Endodermal cell (in vitro differentiated cells): ENCODE measurements around the gene GNB1L. TPM values are rescaled to one million over a fixed set of nuclear protein-coding genes. Genes with fewer than 3 reads are reported as not detected.
A peak's percentile ranks its signal among the peaks of the same experiment; 100 is the strongest.

Experiments used
- DNase-seq: peaks from one replicate; pipeline ENCODE4 v3.0.0-alpha.2; 2017
- H3K27ac ChIP-seq: 2 replicates; pipeline ENCODE4 v1.5.1; 2013; ENCODE audit warnings: mild to moderate bottlenecking, low read depth, low read length, moderate library complexity
- H3K27me3 ChIP-seq: 2 replicates; pipeline ENCODE4 v1.6.1; 2013; ENCODE audit warnings: mild to moderate bottlenecking, low read length, moderate library complexity; ENCODE audit not compliant: insufficient read depth, control insufficient read depth, poor library complexity, severe bottlenecking
- H3K36me3 ChIP-seq: 2 replicates; pipeline ENCODE4 v1.7.0; 2013; ENCODE audit warnings: mild to moderate bottlenecking, low read length, moderate library complexity; ENCODE audit not compliant: control insufficient read depth, insufficient read depth
- H3K4me1 ChIP-seq: one replicate; pipeline ENCODE4 v1.7.0; 2013; ENCODE audit warnings: low read length; ENCODE audit not compliant: control insufficient read depth, insufficient read depth
- H3K4me3 ChIP-seq: 2 replicates; pipeline ENCODE4 v1.5.1; 2013; ENCODE audit warnings: mild to moderate bottlenecking, low read length, moderate library complexity
- H3K9ac ChIP-seq: 2 replicates; pipeline ENCODE4 v1.6.1; 2013; ENCODE audit warnings: mild to moderate bottlenecking, low read length, moderate library complexity; ENCODE audit not compliant: poor library complexity, severe bottlenecking; ENCODE audit errors: extremely low read depth
- H3K9me3 ChIP-seq: 2 replicates; pipeline ENCODE4 v1.6.1; 2013; ENCODE audit warnings: mild to moderate bottlenecking, low read length, moderate library complexity; ENCODE audit not compliant: control insufficient read depth
- H3K27ac Mint-ChIP-seq: 2 replicates; pipeline ENCODE4 v1.8.0; 2020; ENCODE audit warnings: mixed read lengths
- H3K27me3 Mint-ChIP-seq: 2 replicates; pipeline ENCODE4 v1.8.0; 2021; ENCODE audit warnings: mild to moderate bottlenecking, mixed read lengths; ENCODE audit not compliant: insufficient read depth
- H3K36me3 Mint-ChIP-seq: 2 replicates; pipeline ENCODE4 v1.8.0; 2020; ENCODE audit warnings: low read depth, mixed read lengths
- H3K4me1 Mint-ChIP-seq: 2 replicates; pipeline ENCODE4 v1.8.0; 2020; ENCODE audit warnings: mixed read lengths
- H3K4me3 Mint-ChIP-seq: 2 replicates; pipeline ENCODE4 v1.8.0; 2020; ENCODE audit warnings: mild to moderate bottlenecking, moderate library complexity, mixed read lengths
- H3K9me3 Mint-ChIP-seq: 2 replicates; pipeline ENCODE4 v1.8.0; 2020; ENCODE audit warnings: mild to moderate bottlenecking, mixed read lengths
- WGBS, 2 experiments: methylation state at CpG; one replicate each; pipeline versions ENCODE4 v1.1.5 to v1.1.7; 2013; ENCODE audit warnings: missing lambda C conversion rate in 2 of 2, mixed read lengths in 1 of 2; ENCODE audit not compliant: insufficient coverage in 1 of 2, insufficient read length in 1 of 2; 5-methylcytosine and 5-hydroxymethylcytosine counted together
- total RNA-seq, 2 donors: library from RNA; stranded (reverse); fragmentation: NEBNext Ultra II Directional in 1 of 2; extraction: Animal tissue kit (Norgen Biotek cat#: 25700) in 1 of 2; gene quantifications; 2 replicates in 1 of 2; 3 replicates in 1 of 2; pipeline ENCODE4 v1.2.1, GENCODE V29; 2021
- TF ChIP-seq, protein P1 (sequence below): fragments of 200-600 bp; sonication (generic); conservative IDR thresholded peaks from 2 replicates; pipeline ENCODE4 v1.5.0; 2021; ENCODE audit warnings: antibody characterized with exemption, mild to moderate bottlenecking

GNB1L gene
- total RNA-seq, 2 donors from 2014 or later = 9.5 to 12.2 TPM

DNA sequence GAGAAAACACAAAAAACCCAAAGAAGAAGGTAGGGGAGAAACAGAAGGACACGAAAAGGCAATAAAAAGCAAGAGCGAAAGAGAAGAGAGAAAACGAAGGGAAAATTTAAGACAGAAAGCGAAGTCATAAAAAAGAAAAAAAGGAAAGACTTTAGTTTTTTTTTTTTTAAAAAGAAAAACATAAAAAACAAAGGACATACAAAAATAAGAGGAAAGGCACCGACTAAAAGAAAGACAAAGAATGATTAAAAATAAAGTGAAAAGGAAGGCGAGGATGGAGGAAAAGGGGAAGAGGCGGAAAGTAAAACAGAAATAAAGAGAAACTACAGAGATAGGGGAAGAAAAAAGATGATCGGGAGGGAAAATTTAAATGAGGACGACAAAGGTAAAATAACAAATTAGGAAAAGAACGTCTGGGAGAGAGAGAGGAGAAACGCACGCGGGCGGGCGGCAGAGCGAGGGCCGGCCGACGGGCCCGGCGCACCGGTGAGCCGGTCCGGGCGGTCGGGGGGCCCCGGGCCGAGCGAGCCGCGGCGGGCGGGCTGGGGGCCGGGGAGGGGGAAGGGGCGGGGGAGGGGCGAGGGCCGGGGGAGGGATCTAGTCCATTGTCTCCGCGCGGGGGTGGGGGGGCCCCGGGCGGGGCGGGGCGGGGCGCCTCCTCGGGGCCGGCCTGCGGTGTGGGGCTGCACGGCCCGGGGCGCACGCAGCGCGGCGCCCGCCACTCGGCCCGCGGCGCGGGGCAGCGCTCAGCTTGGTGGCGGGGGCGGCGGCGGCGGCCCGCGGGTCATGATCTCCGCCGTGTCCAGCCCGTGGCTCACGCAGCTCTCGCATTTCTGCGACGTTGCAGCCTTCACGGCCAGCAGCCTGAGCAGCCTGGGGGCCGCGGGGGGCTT lies 94.4 kb downstream of the GNB1L start, which contains the start of gene TBX1:
TSS of gene TBX1 (plus strand) at position 721 of the 893 bp plus-strand sequence. CDS start at position 787, 66 bp downstream.
- no peak for DNase-seq
- Histone ChIP-seq H3K36me3 (no peaks in the 10 kb centered on the region), H3K4me3 (no peak within 1 kb of the TSS), H3K9ac (no peak within 1 kb of the TSS), H3K4me1 (no peaks in the 10 kb centered on the region), H3K27me3 (peaks cover 95% of the 10 kb centered on the region), H3K27ac (no peak within 1 kb of the TSS), H3K9me3 (no peaks in the 10 kb centered on the region)
- H3K36me3 Mint-ChIP-seq = no peaks in the 10 kb centered on the region
- H3K4me1 Mint-ChIP-seq = peaks cover 15% of the 10 kb centered on the region
- H3K27me3 Mint-ChIP-seq = peaks cover 89% of the 10 kb centered on the region
- no peaks in the 10 kb centered on the region for H3K9me3 Mint-ChIP-seq
- no peak within 1 kb of the TSS for H3K27ac Mint-ChIP-seq
- TF ChIP-seq, protein P1, sequence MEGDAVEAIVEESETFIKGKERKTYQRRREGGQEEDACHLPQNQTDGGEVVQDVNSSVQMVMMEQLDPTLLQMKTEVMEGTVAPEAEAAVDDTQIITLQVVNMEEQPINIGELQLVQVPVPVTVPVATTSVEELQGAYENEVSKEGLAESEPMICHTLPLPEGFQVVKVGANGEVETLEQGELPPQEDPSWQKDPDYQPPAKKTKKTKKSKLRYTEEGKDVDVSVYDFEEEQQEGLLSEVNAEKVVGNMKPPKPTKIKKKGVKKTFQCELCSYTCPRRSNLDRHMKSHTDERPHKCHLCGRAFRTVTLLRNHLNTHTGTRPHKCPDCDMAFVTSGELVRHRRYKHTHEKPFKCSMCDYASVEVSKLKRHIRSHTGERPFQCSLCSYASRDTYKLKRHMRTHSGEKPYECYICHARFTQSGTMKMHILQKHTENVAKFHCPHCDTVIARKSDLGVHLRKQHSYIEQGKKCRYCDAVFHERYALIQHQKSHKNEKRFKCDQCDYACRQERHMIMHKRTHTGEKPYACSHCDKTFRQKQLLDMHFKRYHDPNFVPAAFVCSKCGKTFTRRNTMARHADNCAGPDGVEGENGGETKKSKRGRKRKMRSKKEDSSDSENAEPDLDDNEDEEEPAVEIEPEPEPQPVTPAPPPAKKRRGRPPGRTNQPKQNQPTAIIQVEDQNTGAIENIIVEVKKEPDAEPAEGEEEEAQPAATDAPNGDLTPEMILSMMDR = no peak
- peak within 1 kb of the TSS; percentile 51 for H3K4me3 Mint-ChIP-seq
- WGBS, 2 experiments = 2 to 3% methylated on average over 18 to 52 of the region's 79 CpGs

DNA sequence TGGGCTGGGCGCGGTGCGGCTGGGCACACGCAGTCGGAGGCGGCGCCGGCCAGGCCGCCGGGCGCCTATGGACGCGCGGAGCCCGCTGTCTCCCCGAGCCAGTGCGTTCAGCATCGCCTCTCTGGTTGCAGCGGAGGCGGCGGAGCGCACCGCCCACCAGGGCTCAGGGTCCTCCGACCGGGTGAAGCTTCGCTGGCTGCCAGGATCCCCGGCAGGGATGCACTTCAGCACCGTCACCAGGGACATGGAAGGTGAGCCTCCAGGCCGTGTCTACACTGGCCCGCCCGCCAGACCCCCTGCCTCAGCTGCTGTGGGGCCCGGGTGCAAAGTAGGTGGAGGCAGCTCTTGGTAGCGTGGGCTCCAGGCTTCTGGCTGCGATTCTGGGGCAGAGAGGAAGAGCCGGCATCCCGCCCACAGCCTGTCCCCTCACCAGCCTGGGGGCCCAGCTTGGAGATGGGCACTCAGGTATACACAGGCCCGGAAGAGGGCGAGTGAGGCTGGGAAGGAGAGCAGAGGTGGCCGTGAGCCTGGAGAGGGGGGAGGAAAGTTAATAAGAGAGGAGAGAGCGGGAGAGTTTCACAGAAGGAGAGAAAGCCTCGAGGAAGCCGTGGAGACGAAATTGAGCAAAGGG lies 95.1 kb downstream of the GNB1L start:
- H3K4me3 Mint-ChIP-seq = peak overlapping the region; percentile 51
- no peak overlapping the region for H3K4me3 ChIP-seq
- H3K36me3 Mint-ChIP-seq = no peaks in the 10 kb centered on the region
- TF ChIP-seq, protein P1 = no peak
- H3K9me3 ChIP-seq = no peaks in the 10 kb centered on the region
- peaks cover 95% of the 10 kb centered on the region for H3K27me3 ChIP-seq
- no peak overlapping the region for H3K27ac ChIP-seq
- H3K27me3 Mint-ChIP-seq = peaks cover 89% of the 10 kb centered on the region
- peaks cover 15% of the 10 kb centered on the region for H3K4me1 Mint-ChIP-seq
- DNase-seq = peak; percentile 73
- H3K27ac Mint-ChIP-seq = no peak overlapping the region
- H3K9ac ChIP-seq = no peak overlapping the region
- H3K4me1 ChIP-seq = no peaks in the 10 kb centered on the region
- WGBS, 2 experiments = 4 to 7% methylated on average over 20 to 43 of the region's 43 CpGs
- no peaks in the 10 kb centered on the region for H3K9me3 Mint-ChIP-seq
- H3K36me3 ChIP-seq = no peaks in the 10 kb centered on the region

DNA sequence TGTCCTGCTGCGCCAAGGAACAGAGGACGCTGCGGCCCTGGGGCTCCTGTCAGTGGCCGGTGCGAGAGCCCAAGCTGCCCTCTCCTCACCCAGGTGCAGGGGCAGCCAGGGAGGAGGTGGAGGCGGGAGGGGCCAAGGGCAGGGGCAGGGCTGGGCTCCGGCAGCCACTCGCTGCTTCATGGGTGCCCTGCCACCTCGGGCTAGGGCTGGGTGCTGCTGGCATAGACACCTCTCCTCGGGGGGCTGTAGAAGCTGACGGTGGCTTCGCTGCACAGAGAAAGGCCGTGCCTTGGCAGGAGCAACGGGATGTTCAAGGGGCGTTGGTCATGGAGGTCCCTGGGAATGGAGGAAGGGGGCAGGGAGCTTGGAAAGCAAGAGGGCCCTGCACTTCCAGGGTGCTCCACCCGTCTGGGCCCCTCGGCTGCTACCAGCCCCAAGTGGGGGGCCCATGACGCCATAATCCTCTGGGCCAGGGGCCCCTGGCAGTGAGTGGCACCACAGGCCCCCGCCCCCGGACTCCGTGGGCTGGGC lies 95.7 kb downstream of the GNB1L start:
- DNase-seq = peak; percentile 62
- Mint-ChIP-seq H3K27me3 (peaks cover 89% of the 10 kb centered on the region), H3K4me3 (no peak overlapping the region), H3K27ac (no peak overlapping the region), H3K36me3 (no peaks in the 10 kb centered on the region), H3K4me1 (peaks cover 15% of the 10 kb centered on the region), H3K9me3 (no peaks in the 10 kb centered on the region)
- Histone ChIP-seq H3K4me3 (no peak overlapping the region), H3K27me3 (peaks cover 95% of the 10 kb centered on the region), H3K4me1 (no peaks in the 10 kb centered on the region), H3K36me3 (no peaks in the 10 kb centered on the region), H3K27ac (no peak overlapping the region), H3K9me3 (no peaks in the 10 kb centered on the region), H3K9ac (no peak overlapping the region)
- TF ChIP-seq, protein P1 = no peak
- 7 to 16% methylated on average over 3 to 21 of the region's 21 CpGs for WGBS, 2 experiments
